ENCODE data around the gene PRDX6.

PRDX6 gene

DNA sequence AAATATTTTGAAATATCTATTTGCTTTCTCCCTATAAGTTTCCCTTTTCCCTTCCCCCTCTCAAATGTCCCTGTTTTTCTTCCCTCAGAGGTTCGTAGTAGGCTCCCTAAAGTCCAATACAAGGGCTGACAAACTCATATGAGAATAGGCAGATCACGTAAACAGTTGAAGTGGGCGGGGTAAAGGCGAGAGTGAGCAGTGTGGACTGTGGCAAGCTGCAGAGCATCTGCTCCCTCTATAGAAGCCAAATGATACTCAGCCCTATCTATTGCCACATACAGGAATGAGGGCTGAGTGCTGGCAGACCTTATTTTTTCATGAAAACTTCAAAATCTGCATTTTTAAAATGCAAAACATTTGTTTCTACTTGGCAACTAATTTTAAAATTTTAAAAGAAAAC is 26.3 kb downstream of the PRDX6 start:
- DNase-seq (ENCODE audit: low spot score): no peak
- TF ChIP-seq, protein P1, sequence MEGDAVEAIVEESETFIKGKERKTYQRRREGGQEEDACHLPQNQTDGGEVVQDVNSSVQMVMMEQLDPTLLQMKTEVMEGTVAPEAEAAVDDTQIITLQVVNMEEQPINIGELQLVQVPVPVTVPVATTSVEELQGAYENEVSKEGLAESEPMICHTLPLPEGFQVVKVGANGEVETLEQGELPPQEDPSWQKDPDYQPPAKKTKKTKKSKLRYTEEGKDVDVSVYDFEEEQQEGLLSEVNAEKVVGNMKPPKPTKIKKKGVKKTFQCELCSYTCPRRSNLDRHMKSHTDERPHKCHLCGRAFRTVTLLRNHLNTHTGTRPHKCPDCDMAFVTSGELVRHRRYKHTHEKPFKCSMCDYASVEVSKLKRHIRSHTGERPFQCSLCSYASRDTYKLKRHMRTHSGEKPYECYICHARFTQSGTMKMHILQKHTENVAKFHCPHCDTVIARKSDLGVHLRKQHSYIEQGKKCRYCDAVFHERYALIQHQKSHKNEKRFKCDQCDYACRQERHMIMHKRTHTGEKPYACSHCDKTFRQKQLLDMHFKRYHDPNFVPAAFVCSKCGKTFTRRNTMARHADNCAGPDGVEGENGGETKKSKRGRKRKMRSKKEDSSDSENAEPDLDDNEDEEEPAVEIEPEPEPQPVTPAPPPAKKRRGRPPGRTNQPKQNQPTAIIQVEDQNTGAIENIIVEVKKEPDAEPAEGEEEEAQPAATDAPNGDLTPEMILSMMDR (IDR thresholded peaks at IDR 0.05; ENCODE audit: extremely low read depth, missing control alignments): no peak

DNA sequence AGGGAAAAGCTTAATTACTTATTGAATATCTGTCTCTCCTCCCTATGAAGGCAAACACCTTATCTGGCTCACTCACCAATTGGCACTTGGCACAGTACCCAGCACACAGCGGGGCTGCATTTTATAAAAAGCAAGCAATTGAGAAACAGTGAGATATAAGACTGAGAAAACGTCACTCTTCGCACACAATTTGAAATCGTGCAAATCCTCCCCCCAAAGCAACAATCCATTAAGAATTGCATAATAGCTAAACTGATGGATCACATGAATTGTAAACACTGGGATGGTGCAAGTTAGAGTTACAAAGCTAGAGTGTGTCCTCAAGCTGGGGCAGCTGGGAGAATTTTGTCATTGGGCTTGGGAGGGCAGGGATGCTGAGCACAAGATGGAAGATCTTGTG is 27.1 kb downstream of the PRDX6 start:
- no peak for DNase-seq (ENCODE audit: low spot score)

DNA sequence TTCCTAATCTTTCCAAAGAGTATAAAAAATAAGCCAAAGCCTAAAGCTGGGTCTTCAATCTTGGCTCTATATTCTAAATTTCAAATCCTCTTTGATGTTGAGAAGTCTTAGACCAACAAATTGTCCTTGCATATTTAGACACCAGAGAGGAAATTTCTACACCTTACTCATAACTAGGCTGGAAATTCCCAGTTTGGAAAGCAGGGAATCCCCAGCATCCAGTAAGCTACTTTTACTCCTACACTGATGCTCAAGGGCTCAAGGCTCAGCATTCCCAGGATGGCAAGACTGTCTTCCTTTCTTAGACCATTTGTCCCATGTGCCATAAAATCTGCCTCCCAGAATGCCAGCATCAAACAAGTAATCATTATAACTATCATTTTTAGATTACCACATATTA is 28.3 kb downstream of the PRDX6 start:
- TF ChIP-seq, protein P1 (IDR thresholded peaks at IDR 0.05; ENCODE audit: extremely low read depth, missing control alignments): no peak
- no peak for DNase-seq (ENCODE audit: low spot score)

More for the DNA sequence above, 27.1 kb downstream of the PRDX6 start:
- TF ChIP-seq, protein P1 (IDR thresholded peaks at IDR 0.05; ENCODE audit: extremely low read depth, missing control alignments): no peak

DNA sequence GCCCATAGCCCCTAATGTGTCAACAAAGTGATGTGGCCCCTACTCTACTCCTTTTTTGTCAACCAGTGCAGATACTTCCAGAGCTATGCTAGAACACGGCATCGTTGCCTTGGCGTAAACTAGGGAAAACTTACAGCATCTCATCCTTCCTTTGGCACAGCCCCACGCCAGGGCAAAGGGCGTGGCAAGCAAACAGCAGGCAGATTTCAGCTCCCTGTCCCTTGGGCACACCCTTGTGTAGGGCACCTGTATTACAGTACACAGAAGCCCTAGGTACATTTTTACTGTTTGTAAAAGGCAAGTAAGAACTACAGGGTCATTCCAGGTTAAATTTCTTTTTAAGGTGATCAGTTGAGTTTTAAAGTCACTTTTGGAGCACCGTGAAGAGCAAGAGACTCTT is 29.3 kb downstream of the PRDX6 start:
- TF ChIP-seq, protein P1 (IDR thresholded peaks at IDR 0.05; ENCODE audit: extremely low read depth, missing control alignments): no peak
- no peak for DNase-seq (ENCODE audit: low spot score)

DNA sequence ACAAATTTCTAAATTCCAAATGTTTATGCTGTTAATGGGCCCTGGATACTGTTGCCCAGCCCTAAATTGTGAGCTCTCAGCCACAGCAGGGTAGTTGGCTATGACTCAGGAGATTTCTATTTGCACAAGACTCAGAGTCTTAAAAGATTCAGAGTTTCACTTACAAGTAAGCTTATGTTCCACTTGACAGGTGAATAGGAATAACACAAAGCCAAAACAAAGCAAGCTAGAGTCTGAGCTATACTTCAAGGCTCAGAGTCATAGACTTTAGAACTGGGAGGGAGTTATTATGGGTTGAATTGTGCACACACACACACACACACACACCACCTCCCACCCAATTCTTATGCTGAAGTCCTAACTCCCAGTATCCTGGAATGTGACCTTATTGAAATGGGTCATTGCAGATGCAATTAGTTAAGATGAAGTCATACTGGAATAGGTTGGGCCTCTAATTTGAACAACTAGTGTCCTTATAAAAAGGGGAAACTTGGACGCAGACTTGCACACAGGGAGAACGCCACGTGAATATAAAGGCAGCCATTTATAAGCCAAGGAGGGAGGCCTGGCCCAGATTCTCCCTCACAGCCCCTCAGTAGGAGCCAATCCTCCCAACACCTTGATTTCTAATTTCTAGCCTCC is 30.2 kb downstream of the PRDX6 start:
- no peak for DNase-seq (ENCODE audit: low spot score)
- TF ChIP-seq, protein P1 (IDR thresholded peaks at IDR 0.05; ENCODE audit: extremely low read depth, missing control alignments): no peak

DNA sequence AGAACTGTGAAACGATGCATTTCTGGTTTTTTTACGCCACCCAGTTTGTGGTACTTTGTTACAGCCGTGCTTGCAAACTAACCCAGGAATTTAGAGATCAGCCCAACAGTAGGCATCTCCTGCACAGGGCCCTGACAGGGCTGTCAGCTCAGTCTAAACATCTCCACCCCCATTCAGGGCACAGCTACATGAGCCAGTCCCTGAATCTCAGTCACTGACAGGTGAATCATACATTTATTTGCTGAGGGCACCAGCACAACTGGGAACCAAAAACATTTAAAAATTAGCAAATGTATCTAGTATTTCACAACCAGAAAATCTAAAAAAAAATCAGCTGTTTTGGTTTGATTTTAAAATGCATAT is 30.7 kb downstream of the PRDX6 start:
- DNase-seq (ENCODE audit: low spot score): no peak
- TF ChIP-seq, protein P1 (IDR thresholded peaks at IDR 0.05; ENCODE audit: extremely low read depth, missing control alignments): no peak

DNA sequence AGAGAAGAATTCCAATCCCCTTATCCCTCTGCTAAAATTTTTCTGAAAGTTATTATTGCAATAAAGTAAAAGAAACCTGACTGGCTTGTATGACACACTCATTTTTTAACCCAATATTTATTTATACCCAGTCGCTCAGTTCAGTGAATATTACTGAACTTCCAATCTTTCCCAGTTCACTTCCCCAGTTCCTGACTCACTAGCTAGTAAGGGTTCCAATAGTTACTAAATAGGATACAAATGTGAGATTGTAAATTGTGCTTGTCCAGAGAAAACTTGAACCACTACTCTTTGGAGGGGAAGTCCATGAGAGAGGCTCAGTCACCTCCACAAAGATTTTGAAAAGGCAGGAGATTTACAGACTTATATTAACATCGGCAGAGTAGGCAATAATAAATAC is 31.4 kb downstream of the PRDX6 start:
- TF ChIP-seq, protein P1 (IDR thresholded peaks at IDR 0.05; ENCODE audit: extremely low read depth, missing control alignments): no peak
- DNase-seq (ENCODE audit: low spot score): no peak
